CD8-positive, alpha-beta memory T cell (primary cell): ENCODE results near the gene CEP192. TPM values are rescaled to one million over a fixed set of nuclear protein-coding genes. Genes with fewer than 3 reads are reported as not detected.
A peak's percentile ranks its signal among the peaks of the same experiment; 100 is the strongest.
"Not testable (repeated sequence)": the region's sequence is repeated elsewhere in the genome, so short reads cannot be mapped to it uniquely, and the experiment has no call there.

Experiments used
- CTCF ChIA-PET: fragments of 350-600 bp; sonication (Branson Sonifier 250); formaldehyde crosslinking; loops from one replicate; lab custom pipeline; 2021; ENCODE audit warnings: antibody characterized with exemption; lab: Charles Lee
- POLR2A ChIA-PET: fragments of 350-600 bp; sonication (Branson Sonifier 250); formaldehyde crosslinking; loops from one replicate; lab custom pipeline; 2021; ENCODE audit warnings: antibody characterized with exemption; lab: Charles Lee
- DNase-seq, 5 donors: peaks; one replicate each; pipeline versions ENCODE4 v3.0.0 to v3.0.0-alpha.2; 2020 to 2022; ENCODE audit warnings: mixed read lengths in 1 of 5
- H3K27ac ChIP-seq: one replicate; pipeline ENCODE4 v1.7.0; 2013; ENCODE audit warnings: low read depth, mild to moderate bottlenecking, low read length, moderate library complexity
- H3K27me3 ChIP-seq: 2 replicates; pipeline ENCODE4 v1.7.0; 2013; ENCODE audit warnings: low read length, mild to moderate bottlenecking; ENCODE audit not compliant: insufficient read depth, poor library complexity, severe bottlenecking
- H3K36me3 ChIP-seq: 2 replicates; pipeline ENCODE4 v1.7.0; 2013; ENCODE audit warnings: mild to moderate bottlenecking, low read length, moderate library complexity; ENCODE audit not compliant: insufficient read depth
- H3K4me1 ChIP-seq: 2 replicates; pipeline ENCODE4 v1.7.0; 2013; ENCODE audit warnings: mild to moderate bottlenecking, low read length, moderate library complexity; ENCODE audit not compliant: insufficient read depth
- H3K4me3 ChIP-seq: 2 replicates; pipeline ENCODE4 v1.7.0; 2013; ENCODE audit warnings: mild to moderate bottlenecking, low read length
- H3K9me3 ChIP-seq: 2 replicates; pipeline ENCODE4 v1.7.0; 2013; ENCODE audit warnings: mild to moderate bottlenecking, low read length
- H3K27ac Mint-ChIP-seq, 8 donors: one replicate each; pipeline ENCODE4 v1.8.0; 2020 to 2021; ENCODE audit warnings: mixed read lengths in 8 of 8, mild to moderate bottlenecking in 6 of 8, inconsistent platforms in 3 of 8, moderate library complexity in 3 of 8
- H3K27me3 Mint-ChIP-seq, 2 donors: one replicate each; pipeline ENCODE4 v1.8.0; 2020 to 2021; ENCODE audit warnings: mixed read lengths in 2 of 2, mild to moderate bottlenecking in 1 of 2, moderate library complexity in 1 of 2
- H3K36me3 Mint-ChIP-seq, 3 donors: one replicate each; pipeline ENCODE4 v1.8.0; 2020 to 2021; ENCODE audit warnings: mixed read lengths in 3 of 3, inconsistent platforms in 1 of 3, mild to moderate bottlenecking in 1 of 3
- H3K4me1 Mint-ChIP-seq, 3 donors: one replicate each; pipeline ENCODE4 v1.8.0; 2020 to 2021; ENCODE audit warnings: mixed read lengths in 3 of 3, inconsistent platforms in 1 of 3, mild to moderate bottlenecking in 1 of 3
- H3K4me3 Mint-ChIP-seq, 7 donors: one replicate each; pipeline ENCODE4 v1.8.0; 2020 to 2021; ENCODE audit warnings: mixed read lengths in 7 of 7, mild to moderate bottlenecking in 6 of 7, moderate library complexity in 4 of 7, inconsistent platforms in 2 of 7
- H3K9me3 Mint-ChIP-seq, 5 donors: one replicate each; pipeline ENCODE4 v1.8.0; 2020 to 2022; ENCODE audit warnings: mixed read lengths in 5 of 5, mild to moderate bottlenecking in 3 of 5, moderate library complexity in 2 of 5, inconsistent platforms in 1 of 5
- polyA plus RNA-seq: library from polyadenylated mRNA; unstranded; fragments of 300-500 nt; fragmentation: Illumina TruSeq; gene quantifications from one replicate; pipeline ENCODE4 v1.2.3, GENCODE V29; 2021
- total RNA-seq, 2 experiments: library from RNA; stranded (reverse); gene quantifications; one replicate each; pipeline ENCODE4 v1.2.3, GENCODE V29; 2021

Gene CEP192
- total and polyA plus RNA-seq, 3 experiments from 2014 or later, result 6.5 to 24.3 (median 21.9) TPM

- peaks cover 0 to 21% (median under 1%) of the 10 kb centered on the region in 3 donors for H3K36me3 Mint-ChIP-seq
- Histone ChIP-seq H3K36me3 (no peaks in the 10 kb centered on the region), H3K27ac (no peak overlapping the region), H3K4me1 (peaks cover 49% of the 10 kb centered on the region), H3K9me3 (no peaks in the 10 kb centered on the region), H3K27me3 (no peaks in the 10 kb centered on the region), H3K4me3 (no peak overlapping the region)
- POLR2A ChIA-PET, result no interaction called here
- no peak for DNase-seq
- H3K9me3 Mint-ChIP-seq, result peaks cover 0 to 2% (median 0%) of the 10 kb centered on the region in 5 donors
- H3K4me3 Mint-ChIP-seq, result no peak overlapping the region
- no peaks in the 10 kb centered on the region for H3K27me3 Mint-ChIP-seq
- H3K27ac Mint-ChIP-seq, result no peak overlapping the region
- H3K4me1 Mint-ChIP-seq, result peaks cover 8 to 24% (median 15%) of the 10 kb centered on the region in 3 donors
- CTCF ChIA-PET, result interaction anchor here (0.8 to 1.7 kb wide), 2 partner anchors 10 to 61 kb away, joined by 4 read pairs; no protein-coding TSS in a partner anchor
Observed at GRCh38 chr18:12995424-12995823, 4.3 kb downstream of the CEP192 start.

DNA sequence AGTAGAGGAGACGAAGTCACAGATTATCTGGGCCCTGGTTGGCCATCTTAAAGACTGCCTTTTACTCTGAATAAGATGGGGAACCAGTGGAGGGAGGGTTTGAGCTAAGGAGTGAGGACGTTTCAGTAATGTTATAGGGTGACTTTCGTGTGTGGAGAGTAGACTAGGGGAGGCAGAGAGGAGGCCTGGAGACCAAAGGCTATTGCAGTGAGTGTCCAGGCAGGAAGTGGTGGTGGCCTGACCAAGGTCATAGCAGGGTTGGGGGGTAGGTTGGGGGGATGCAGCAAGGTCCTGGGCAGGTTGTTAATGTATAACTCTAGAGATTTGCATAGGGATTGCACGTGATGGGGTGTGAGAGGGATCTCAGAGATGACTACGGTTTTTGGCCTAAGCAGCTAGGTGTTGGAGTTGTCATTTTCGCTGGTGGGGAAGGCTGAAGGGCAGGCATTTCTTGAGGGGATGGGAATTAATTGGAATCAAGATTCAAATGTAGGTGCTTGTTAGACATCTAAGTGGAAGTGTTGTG is 4.9 kb downstream of the CEP192 start:
- Histone ChIP-seq H3K4me1 (peaks cover 47% of the 10 kb centered on the region), H3K36me3 (peaks cover 2% of the 10 kb centered on the region), H3K9me3 (no peaks in the 10 kb centered on the region), H3K27me3 (no peaks in the 10 kb centered on the region), H3K4me3 (no peak overlapping the region), H3K27ac (no peak overlapping the region)
- Mint-ChIP-seq H3K4me3 (no peak overlapping the region), H3K36me3 (peaks cover 0 to 19% (median 2%) of the 10 kb centered on the region in 3 donors), H3K27ac (no peak overlapping the region), H3K9me3 (peaks cover 0 to 2% (median 0%) of the 10 kb centered on the region in 5 donors), H3K4me1 (peaks cover 2 to 19% (median 9%) of the 10 kb centered on the region in 3 donors), H3K27me3 (no peaks in the 10 kb centered on the region)
- no peak for DNase-seq
- POLR2A ChIA-PET, result no interaction called here
- CTCF ChIA-PET, result interaction anchor here (0.8 to 1.7 kb wide), 2 partner anchors 10 to 62 kb away, joined by 4 read pairs; no protein-coding TSS in a partner anchor

DNA sequence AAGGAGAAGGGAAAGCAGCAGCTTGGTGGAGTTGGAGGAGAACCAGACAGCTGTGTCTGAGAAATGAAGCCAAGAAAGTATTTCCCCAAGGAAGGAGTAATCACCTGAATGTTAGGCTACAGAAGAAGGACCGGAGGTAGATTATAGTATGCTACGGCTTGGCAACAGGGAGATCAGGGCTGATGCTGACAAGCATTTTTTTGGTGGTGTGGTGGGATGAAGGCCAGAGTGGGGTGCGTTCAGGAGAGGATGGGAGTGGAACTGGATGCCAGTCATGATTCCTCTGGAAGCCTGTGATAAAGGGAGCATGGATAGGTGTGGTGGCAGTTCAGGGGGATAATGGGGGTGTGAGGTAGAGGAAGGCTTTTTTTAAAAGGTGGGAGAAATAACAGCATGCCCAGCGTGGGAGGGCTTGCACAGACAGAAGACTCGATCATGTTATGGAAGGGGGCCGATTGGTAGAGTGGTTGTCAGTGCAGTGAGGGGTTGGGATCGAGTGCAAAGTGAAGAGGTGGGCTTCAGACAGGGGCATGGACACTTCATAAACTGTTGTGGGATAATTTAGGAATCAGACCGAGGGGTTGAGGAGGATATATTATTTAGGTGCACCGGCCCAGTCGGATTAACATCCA is 5.6 kb downstream of the CEP192 start:
- H3K9me3 ChIP-seq, result no peaks in the 10 kb centered on the region
- no peaks in the 10 kb centered on the region for H3K27me3 Mint-ChIP-seq
- H3K36me3 Mint-ChIP-seq, result peaks cover 0 to 18% (median 2%) of the 10 kb centered on the region in 3 donors
- ChIA-PET POLR2A (no interaction called here), CTCF (interaction anchor here (1.7 kb wide), 1 partner anchor 11 kb away, joined by 4 read pairs; no protein-coding TSS in a partner anchor)
- DNase-seq, result no peak
- H3K4me3 Mint-ChIP-seq, result no peak overlapping the region
- H3K9me3 Mint-ChIP-seq, result no peaks in the 10 kb centered on the region
- H3K4me1 Mint-ChIP-seq, result peaks cover 0 to 17% (median 7%) of the 10 kb centered on the region in 3 donors
- no peak overlapping the region for H3K27ac ChIP-seq
- peaks cover 7% of the 10 kb centered on the region for H3K36me3 ChIP-seq
- no peak overlapping the region for H3K27ac Mint-ChIP-seq
- peaks cover 46% of the 10 kb centered on the region for H3K4me1 ChIP-seq
- H3K4me3 ChIP-seq, result no peak overlapping the region
- no peaks in the 10 kb centered on the region for H3K27me3 ChIP-seq

- H3K27me3 Mint-ChIP-seq, H3K9me3 Mint-ChIP-seq, POLR2A ChIA-PET, H3K9me3 ChIP-seq, H3K27me3 ChIP-seq, H3K27ac ChIP-seq, DNase-seq, H3K36me3 ChIP-seq, CTCF ChIA-PET, H3K4me3 ChIP-seq: not testable (repeated sequence)
- H3K4me1 ChIP-seq, result peaks cover 40% of the 10 kb centered on the region
- H3K36me3 Mint-ChIP-seq, result peaks cover 0 to 17% (median 2%) of the 10 kb centered on the region in 3 donors
- peaks cover 0 to 17% (median 7%) of the 10 kb centered on the region in 3 donors for H3K4me1 Mint-ChIP-seq
- peak overlapping the region in 1 of 8 donors; percentile 78 for H3K27ac Mint-ChIP-seq
- peak overlapping the region in 1 of 7 donors; percentile 7 for H3K4me3 Mint-ChIP-seq
Observed at GRCh38 chr18:12997330-12997729, 6.2 kb downstream of the CEP192 start.

- Histone ChIP-seq H3K9me3 (no peaks in the 10 kb centered on the region), H3K4me3 (no peak overlapping the region), H3K4me1 (peaks cover 29% of the 10 kb centered on the region), H3K27ac (no peak overlapping the region), H3K27me3 (no peaks in the 10 kb centered on the region), H3K36me3 (peaks cover 7% of the 10 kb centered on the region)
- POLR2A ChIA-PET, result no interaction called here
- no peak for DNase-seq
- Mint-ChIP-seq H3K27ac (peak overlapping the region in 4 of 8 donors; percentile 5 to 94 (median 43)), H3K36me3 (peaks cover 0 to 20% (median 2%) of the 10 kb centered on the region in 3 donors), H3K4me1 (peaks cover 0 to 17% (median 7%) of the 10 kb centered on the region in 3 donors), H3K9me3 (no peaks in the 10 kb centered on the region), H3K27me3 (no peaks in the 10 kb centered on the region), H3K4me3 (peak overlapping the region in 1 of 7 donors; percentile 1)
- CTCF ChIA-PET, result interaction anchor here (1.2 kb wide), 1 partner anchor 10 kb away, joined by 3 read pairs; no protein-coding TSS in a partner anchor
Observed at GRCh38 chr18:12998332-12999060, 7.3 kb downstream of the CEP192 start.

DNA sequence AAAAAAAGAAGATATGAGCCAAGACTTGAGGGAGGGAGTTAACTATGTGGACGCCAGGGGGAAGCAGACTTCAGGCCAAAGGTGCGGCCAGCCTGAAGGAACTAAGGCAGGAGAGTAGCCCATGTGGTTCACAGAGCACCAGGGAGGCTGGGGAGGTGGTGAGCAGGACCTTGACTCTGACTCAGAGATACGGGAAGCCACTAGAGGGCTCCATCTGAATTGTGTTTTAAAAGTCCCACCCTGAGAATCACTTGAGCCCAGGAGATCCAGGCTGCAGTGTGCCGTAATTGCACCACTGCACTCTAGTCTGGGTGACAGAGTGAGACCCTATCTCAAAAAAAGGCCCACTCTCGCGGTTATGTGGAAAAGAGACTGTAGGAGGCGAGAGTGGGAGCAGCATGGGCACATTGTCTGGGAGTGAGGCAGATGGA is 12.3 kb downstream of the CEP192 start:
- POLR2A ChIA-PET, result no interaction called here
- peaks cover 7% of the 10 kb centered on the region for H3K36me3 ChIP-seq
- no peak for DNase-seq
- no peaks in the 10 kb centered on the region for H3K27me3 ChIP-seq
- peaks cover 4% of the 10 kb centered on the region for H3K4me1 ChIP-seq
- no peaks in the 10 kb centered on the region for H3K9me3 ChIP-seq
- H3K27ac ChIP-seq, result no peak overlapping the region
- H3K4me3 Mint-ChIP-seq, result no peak overlapping the region
- no peak overlapping the region for H3K27ac Mint-ChIP-seq
- no peaks in the 10 kb centered on the region for H3K27me3 Mint-ChIP-seq
- CTCF ChIA-PET, result no interaction called here
- peaks cover 0 to 45% (median 13%) of the 10 kb centered on the region in 3 donors for H3K36me3 Mint-ChIP-seq
- peaks cover 16 to 22% (median 18%) of the 10 kb centered on the region in 3 donors for H3K4me1 Mint-ChIP-seq
- H3K9me3 Mint-ChIP-seq, result no peaks in the 10 kb centered on the region
- H3K4me3 ChIP-seq, result no peak overlapping the region

DNA sequence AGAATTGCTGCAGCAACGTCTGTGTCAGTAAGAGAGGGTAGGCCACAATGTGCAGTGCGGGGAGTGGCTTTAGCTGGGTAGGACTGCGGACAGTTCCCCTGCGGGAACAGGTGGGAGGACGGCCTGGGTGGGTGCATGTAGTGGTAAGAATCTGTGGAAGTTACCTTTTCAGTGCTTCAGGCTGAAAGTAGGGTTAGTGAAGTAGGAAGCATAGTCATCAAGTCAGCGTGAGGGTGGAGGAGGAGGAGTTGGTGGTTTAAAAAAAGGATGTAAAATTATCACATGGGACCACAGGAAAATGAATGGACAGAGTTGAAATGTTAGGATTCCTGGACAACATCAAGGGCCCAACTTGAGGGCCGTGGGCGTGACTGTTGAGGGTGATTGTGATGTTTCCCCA is 13.2 kb downstream of the CEP192 start:
- peaks cover 7% of the 10 kb centered on the region for H3K36me3 ChIP-seq
- H3K27me3 ChIP-seq, result no peaks in the 10 kb centered on the region
- Mint-ChIP-seq H3K27me3 (no peaks in the 10 kb centered on the region), H3K4me1 (peaks cover 10 to 21% (median 16%) of the 10 kb centered on the region in 3 donors), H3K27ac (no peak overlapping the region), H3K9me3 (no peaks in the 10 kb centered on the region), H3K36me3 (peaks cover 0 to 53% (median 15%) of the 10 kb centered on the region in 3 donors), H3K4me3 (no peak overlapping the region)
- H3K27ac ChIP-seq, result no peak overlapping the region
- ChIA-PET POLR2A (no interaction called here), CTCF (interaction anchor here (1.4 kb wide), 1 partner anchor 156 kb away, joined by 3 read pairs; no protein-coding TSS in a partner anchor)
- H3K4me3 ChIP-seq, result no peak overlapping the region
- no peaks in the 10 kb centered on the region for H3K9me3 ChIP-seq
- DNase-seq, result no peak
- H3K4me1 ChIP-seq, result no peaks in the 10 kb centered on the region
